Left ventricle myocardium inferior (tissue), 1 donor: Measurements from ENCODE around the gene NFIL3. TPM values are rescaled to one million over a fixed set of nuclear protein-coding genes. Genes with fewer than 3 reads are reported as not detected.
"Not testable (repeated sequence)": the region's sequence is repeated elsewhere in the genome, so short reads cannot be mapped to it uniquely, and the experiment has no call there.

Experiments
- DNase-seq: peaks from one replicate; pipeline ENCODE4 v3.0.0-alpha.2; 2020
- H3K27ac ChIP-seq: fragments of 200-600 bp; replicated peaks from 2 replicates; pipeline ENCODE4 v1.8.0; 2021
- H3K27me3 ChIP-seq: fragments of 200-600 bp; 2 replicates; pipeline ENCODE4 v1.8.0; 2021; ENCODE audit warnings: low read depth
- H3K36me3 ChIP-seq: fragments of 200-600 bp; 2 replicates; pipeline ENCODE4 v1.8.0; 2021
- H3K4me1 ChIP-seq: fragments of 200-600 bp; 2 replicates; pipeline ENCODE4 v1.8.0; 2021
- H3K4me3 ChIP-seq: fragments of 200-600 bp; 2 replicates; pipeline ENCODE4 v1.8.0; 2021; ENCODE audit warnings: mild to moderate bottlenecking, moderate library complexity
- H3K9me3 ChIP-seq: fragments of 200-600 bp; replicated peaks from 2 replicates; pipeline ENCODE4 v1.8.0; 2021
- intact Hi-C: fragments of 100-400 bp; cut with micrococcal nuclease; formaldehyde crosslinking; loops from one replicate; pipeline ENCODE4 v1.11.0; 2022
- total RNA-seq: library from RNA; stranded (reverse); fragmentation: NEBNext Ultra II Directional; extraction: Animal tissue kit (Norgen Biotek cat#: 25700); gene quantifications from one replicate; pipeline ENCODE4 v1.2.1, GENCODE V29; 2021
- TF ChIP-seq, protein P1 (sequence below): fragments of 200-600 bp; IDR thresholded peaks from 2 replicates; pipeline ENCODE4 v1.8.0; 2021; ENCODE audit warnings: antibody characterized with exemption, mild to moderate bottlenecking, borderline replicate concordance
- donor health status: DM: no; HTN: yes; CAD: no; lungs with severe emphysema.

The NFIL3 gene
- total RNA-seq, 1 donor from 2014 or later: 25.6 TPM

DNA sequence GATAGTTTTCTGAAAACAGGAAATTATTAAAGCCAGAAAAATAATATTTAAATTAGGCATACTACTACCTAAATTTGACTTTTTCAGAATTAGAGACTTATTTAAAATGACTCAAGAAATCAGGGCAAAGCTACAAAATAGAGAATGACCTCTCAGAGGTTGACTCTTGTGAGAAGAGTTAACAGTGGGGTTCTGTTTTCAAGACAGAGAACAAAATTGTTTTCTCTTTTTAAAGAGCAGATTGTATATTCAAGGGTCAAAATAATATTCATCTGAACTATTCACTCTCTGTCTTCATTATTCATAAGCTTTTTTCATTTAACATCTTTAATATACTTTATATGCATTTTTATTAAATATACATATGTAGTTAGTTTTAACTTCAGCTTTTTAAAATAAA lies 40.1 kb downstream of the NFIL3 start:
- no peak for DNase-seq
- H3K36me3 ChIP-seq: no peaks in the 10 kb centered on the region
- no peaks in the 10 kb centered on the region for H3K9me3 ChIP-seq
- no peak overlapping the region for H3K27ac ChIP-seq
- H3K4me1 ChIP-seq: peaks cover 3% of the 10 kb centered on the region
- TF ChIP-seq, protein P1, sequence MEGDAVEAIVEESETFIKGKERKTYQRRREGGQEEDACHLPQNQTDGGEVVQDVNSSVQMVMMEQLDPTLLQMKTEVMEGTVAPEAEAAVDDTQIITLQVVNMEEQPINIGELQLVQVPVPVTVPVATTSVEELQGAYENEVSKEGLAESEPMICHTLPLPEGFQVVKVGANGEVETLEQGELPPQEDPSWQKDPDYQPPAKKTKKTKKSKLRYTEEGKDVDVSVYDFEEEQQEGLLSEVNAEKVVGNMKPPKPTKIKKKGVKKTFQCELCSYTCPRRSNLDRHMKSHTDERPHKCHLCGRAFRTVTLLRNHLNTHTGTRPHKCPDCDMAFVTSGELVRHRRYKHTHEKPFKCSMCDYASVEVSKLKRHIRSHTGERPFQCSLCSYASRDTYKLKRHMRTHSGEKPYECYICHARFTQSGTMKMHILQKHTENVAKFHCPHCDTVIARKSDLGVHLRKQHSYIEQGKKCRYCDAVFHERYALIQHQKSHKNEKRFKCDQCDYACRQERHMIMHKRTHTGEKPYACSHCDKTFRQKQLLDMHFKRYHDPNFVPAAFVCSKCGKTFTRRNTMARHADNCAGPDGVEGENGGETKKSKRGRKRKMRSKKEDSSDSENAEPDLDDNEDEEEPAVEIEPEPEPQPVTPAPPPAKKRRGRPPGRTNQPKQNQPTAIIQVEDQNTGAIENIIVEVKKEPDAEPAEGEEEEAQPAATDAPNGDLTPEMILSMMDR: no peak
- H3K4me3 ChIP-seq: no peak overlapping the region
- intact Hi-C loops: no loop called here
- no peaks in the 10 kb centered on the region for H3K27me3 ChIP-seq

DNA sequence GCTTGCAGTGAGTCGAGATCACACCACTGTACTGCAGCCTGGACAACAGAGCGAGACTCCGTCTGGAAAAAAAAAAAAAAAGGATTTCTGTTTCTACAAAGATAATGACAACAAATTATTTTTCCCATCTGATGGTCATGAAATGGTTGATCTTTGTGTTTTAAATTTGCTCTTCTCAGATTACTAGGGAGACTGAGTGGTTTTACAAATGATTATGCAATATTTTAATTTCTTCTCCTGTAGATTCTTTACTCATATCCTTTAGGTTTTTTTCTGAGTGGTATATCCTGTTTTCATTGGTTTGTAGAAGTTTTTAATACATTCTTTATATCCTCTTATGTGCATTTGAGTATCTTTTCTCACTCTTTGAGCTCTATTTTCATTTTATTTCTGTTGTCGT lies 41.3 kb downstream of the NFIL3 start:
- H3K9me3 ChIP-seq: no peaks in the 10 kb centered on the region
- H3K36me3 ChIP-seq: no peaks in the 10 kb centered on the region
- H3K4me3 ChIP-seq: no peak overlapping the region
- TF ChIP-seq, protein P1: no peak
- H3K27ac ChIP-seq: no peak overlapping the region
- H3K27me3 ChIP-seq: no peaks in the 10 kb centered on the region
- intact Hi-C loops: no loop called here
- H3K4me1 ChIP-seq: peaks cover 7% of the 10 kb centered on the region
- no peak for DNase-seq

DNA sequence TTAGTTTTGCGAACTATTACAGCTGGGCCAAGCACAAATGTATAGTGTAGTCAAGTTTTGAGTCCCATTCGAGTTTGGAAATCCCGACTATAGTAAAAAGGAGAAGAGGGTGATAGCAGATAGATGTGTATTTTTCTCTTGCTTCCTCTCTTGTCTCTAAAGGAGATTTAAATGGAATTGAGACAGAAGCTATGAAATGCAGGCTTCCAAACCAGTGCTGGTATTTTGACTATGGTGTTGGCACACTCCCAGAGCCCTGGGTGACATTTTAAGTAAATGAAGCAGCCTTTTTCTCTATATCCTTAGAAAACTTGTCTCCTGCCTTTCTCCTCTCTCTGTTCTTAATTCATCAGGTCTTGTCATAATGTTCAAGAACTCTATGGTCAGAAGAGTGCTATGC lies 44.2 kb downstream of the NFIL3 start:
- Histone ChIP-seq H3K9me3 (no peaks in the 10 kb centered on the region), H3K36me3 (no peaks in the 10 kb centered on the region), H3K4me3 (no peak overlapping the region), H3K4me1 (peaks cover 7% of the 10 kb centered on the region), H3K27ac (no peak overlapping the region), H3K27me3 (no peaks in the 10 kb centered on the region)
- DNase-seq: no peak
- TF ChIP-seq, protein P1: no peak
- intact Hi-C loops: no loop called here

DNA sequence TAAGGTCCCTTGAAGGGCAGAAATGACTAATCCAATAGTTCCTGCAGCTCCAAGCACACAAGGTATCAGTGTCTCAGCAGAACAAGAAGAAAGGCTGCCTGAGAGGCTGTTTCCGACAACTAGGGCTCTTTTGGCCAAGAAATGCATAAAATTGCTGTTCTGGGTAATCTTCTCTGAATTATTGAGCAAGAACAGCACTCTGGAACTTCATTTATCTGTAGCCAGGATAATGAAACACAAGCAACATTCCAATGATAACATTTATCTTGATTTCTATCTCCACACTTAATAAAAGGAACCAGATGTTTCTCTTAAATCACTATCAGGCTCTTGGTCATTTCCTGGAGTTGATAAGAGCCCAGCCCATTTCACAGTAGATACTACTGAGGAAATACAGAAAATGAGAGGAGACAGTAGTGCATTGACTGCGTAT lies 44.9 kb downstream of the NFIL3 start:
- no peaks in the 10 kb centered on the region for H3K9me3 ChIP-seq
- intact Hi-C loops: no loop called here
- no peak overlapping the region for H3K27ac ChIP-seq
- no peak for DNase-seq
- TF ChIP-seq, protein P1: no peak
- no peak overlapping the region for H3K4me3 ChIP-seq
- H3K4me1 ChIP-seq: peaks cover 7% of the 10 kb centered on the region
- no peaks in the 10 kb centered on the region for H3K27me3 ChIP-seq
- H3K36me3 ChIP-seq: no peaks in the 10 kb centered on the region

DNA sequence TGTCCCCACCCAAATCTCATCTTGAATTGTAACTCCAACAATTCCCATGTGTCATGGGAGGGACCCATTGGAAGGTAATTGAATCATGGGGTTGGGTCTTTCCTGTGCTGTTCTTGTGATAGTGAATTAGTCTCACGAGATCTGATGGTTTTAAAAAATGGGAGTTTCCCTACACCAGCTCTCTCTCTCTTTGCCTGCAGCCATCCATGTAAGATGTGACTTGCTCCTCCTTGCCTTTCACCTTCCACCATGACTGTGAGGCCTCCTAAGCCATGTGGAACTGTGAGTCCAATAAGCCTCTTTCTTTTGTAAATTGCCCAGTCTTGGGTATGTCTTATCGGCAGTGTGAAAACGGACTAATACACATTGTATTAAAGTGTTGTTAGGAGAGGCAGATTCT lies 45.6 kb downstream of the NFIL3 start:
- H3K4me1 ChIP-seq, H3K9me3 ChIP-seq, H3K4me3 ChIP-seq, intact Hi-C loops, H3K27me3 ChIP-seq, H3K36me3 ChIP-seq, H3K27ac ChIP-seq, DNase-seq: not testable (repeated sequence)

DNA sequence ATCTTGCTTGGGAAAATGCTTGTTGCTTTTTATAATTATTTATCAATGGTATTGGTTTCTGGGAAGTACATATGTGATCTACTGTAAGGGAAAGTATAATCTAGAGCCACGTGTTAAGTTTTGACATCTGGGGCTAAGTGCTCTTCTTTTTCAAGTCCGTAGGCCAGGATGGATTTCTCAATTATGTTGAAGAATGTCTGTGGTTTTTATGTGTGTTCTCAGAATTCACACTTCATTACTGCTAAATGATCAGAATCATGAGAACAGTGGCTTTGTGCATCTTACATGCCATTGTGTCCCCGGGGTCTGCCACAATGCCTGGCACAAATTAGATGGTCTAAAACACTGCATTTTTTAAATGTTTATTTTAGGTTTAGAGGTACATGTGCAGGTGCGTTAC lies 47.4 kb downstream of the NFIL3 start:
- Histone ChIP-seq H3K27ac (no peak overlapping the region), H3K27me3 (no peaks in the 10 kb centered on the region), H3K36me3 (no peaks in the 10 kb centered on the region), H3K9me3 (no peaks in the 10 kb centered on the region), H3K4me3 (no peak overlapping the region), H3K4me1 (peaks cover 7% of the 10 kb centered on the region)
- no peak for DNase-seq
- intact Hi-C loops: no loop called here
- TF ChIP-seq, protein P1: no peak
